ENCODE measurements around the gene PPIP5K2. TPM values are rescaled to one million over a fixed set of nuclear protein-coding genes. Genes with fewer than 3 reads are reported as not detected.

The PPIP5K2 gene
- total RNA-seq, 1 donor from 2014 or later, result 20.3 TPM

- DNase-seq (ENCODE audit: low read depth) (no peak), FAIRE-seq (no peak)
- H3K4me3 ChIP-seq (ENCODE audit: low read depth, low read length), result no peak overlapping the region
- peaks cover 1% of the 10 kb centered on the region for H3K36me3 ChIP-seq (ENCODE audit: control insufficient read depth, insufficient read depth, low read length)
- H3K27me3 ChIP-seq (ENCODE audit: control insufficient read depth, insufficient read depth, low read length), result no peaks in the 10 kb centered on the region
- no peak for TF ChIP-seq CTCF (IDR thresholded peaks at IDR 0.05; ENCODE audit: insufficient read depth, low read length, severe bottlenecking)
These were observed 29.3 kb upstream of the PPIP5K2 start for GRCh38 chr5:103090791-103091190.

GRCh38 chr5:103092676-103093075 lies 27.4 kb upstream of the PPIP5K2 start:
- FAIRE-seq, result no peak
- TF ChIP-seq CTCF (IDR thresholded peaks at IDR 0.05; ENCODE audit: insufficient read depth, low read length, severe bottlenecking), result no peak
- peak; percentile 4 for DNase-seq (ENCODE audit: low read depth)
- Histone ChIP-seq H3K27me3 (ENCODE audit: control insufficient read depth, insufficient read depth, low read length) (no peaks in the 10 kb centered on the region), H3K4me3 (ENCODE audit: low read depth, low read length) (no peak overlapping the region), H3K36me3 (ENCODE audit: control insufficient read depth, insufficient read depth, low read length) (no peaks in the 10 kb centered on the region)

GRCh38 chr5:103093727-103094126 lies 26.4 kb upstream of the PPIP5K2 start:
- FAIRE-seq (no peak), DNase-seq (ENCODE audit: low read depth) (no peak)
- no peak for TF ChIP-seq CTCF (IDR thresholded peaks at IDR 0.05; ENCODE audit: insufficient read depth, low read length, severe bottlenecking)
- Histone ChIP-seq H3K27me3 (ENCODE audit: control insufficient read depth, insufficient read depth, low read length) (no peaks in the 10 kb centered on the region), H3K4me3 (ENCODE audit: low read depth, low read length) (no peak overlapping the region), H3K36me3 (ENCODE audit: control insufficient read depth, insufficient read depth, low read length) (no peaks in the 10 kb centered on the region)

GRCh38 chr5:103094737-103095136 lies 25.4 kb upstream of the PPIP5K2 start:
- FAIRE-seq (no peak), DNase-seq (ENCODE audit: low read depth) (no peak)
- Histone ChIP-seq H3K4me3 (ENCODE audit: low read depth, low read length) (no peak overlapping the region), H3K36me3 (ENCODE audit: control insufficient read depth, insufficient read depth, low read length) (no peaks in the 10 kb centered on the region), H3K27me3 (ENCODE audit: control insufficient read depth, insufficient read depth, low read length) (no peaks in the 10 kb centered on the region)
- no peak for TF ChIP-seq CTCF (IDR thresholded peaks at IDR 0.05; ENCODE audit: insufficient read depth, low read length, severe bottlenecking)

GRCh38 chr5:103098993-103099392 lies 21.1 kb upstream of the PPIP5K2 start:
- FAIRE-seq (no peak), DNase-seq (ENCODE audit: low read depth) (peak; percentile 5)
- no peak for TF ChIP-seq CTCF (IDR thresholded peaks at IDR 0.05; ENCODE audit: insufficient read depth, low read length, severe bottlenecking)
- Histone ChIP-seq H3K4me3 (ENCODE audit: low read depth, low read length) (no peak overlapping the region), H3K27me3 (ENCODE audit: control insufficient read depth, insufficient read depth, low read length) (no peaks in the 10 kb centered on the region), H3K36me3 (ENCODE audit: control insufficient read depth, insufficient read depth, low read length) (no peaks in the 10 kb centered on the region)

GRCh38 chr5:103101079-103101750 lies 18.9 kb upstream of the PPIP5K2 start:
- H3K27me3 ChIP-seq (ENCODE audit: control insufficient read depth, insufficient read depth, low read length), result no peaks in the 10 kb centered on the region
- H3K36me3 ChIP-seq (ENCODE audit: control insufficient read depth, insufficient read depth, low read length), result no peaks in the 10 kb centered on the region
- FAIRE-seq, result no peak
- DNase-seq (ENCODE audit: low read depth), result no peak
- H3K4me3 ChIP-seq (ENCODE audit: low read depth, low read length), result no peak overlapping the region
- TF ChIP-seq CTCF (IDR thresholded peaks at IDR 0.05; ENCODE audit: insufficient read depth, low read length, severe bottlenecking), result no peak
